ENCODE results near the gene ADAM12.

Gene ADAM12

DNA sequence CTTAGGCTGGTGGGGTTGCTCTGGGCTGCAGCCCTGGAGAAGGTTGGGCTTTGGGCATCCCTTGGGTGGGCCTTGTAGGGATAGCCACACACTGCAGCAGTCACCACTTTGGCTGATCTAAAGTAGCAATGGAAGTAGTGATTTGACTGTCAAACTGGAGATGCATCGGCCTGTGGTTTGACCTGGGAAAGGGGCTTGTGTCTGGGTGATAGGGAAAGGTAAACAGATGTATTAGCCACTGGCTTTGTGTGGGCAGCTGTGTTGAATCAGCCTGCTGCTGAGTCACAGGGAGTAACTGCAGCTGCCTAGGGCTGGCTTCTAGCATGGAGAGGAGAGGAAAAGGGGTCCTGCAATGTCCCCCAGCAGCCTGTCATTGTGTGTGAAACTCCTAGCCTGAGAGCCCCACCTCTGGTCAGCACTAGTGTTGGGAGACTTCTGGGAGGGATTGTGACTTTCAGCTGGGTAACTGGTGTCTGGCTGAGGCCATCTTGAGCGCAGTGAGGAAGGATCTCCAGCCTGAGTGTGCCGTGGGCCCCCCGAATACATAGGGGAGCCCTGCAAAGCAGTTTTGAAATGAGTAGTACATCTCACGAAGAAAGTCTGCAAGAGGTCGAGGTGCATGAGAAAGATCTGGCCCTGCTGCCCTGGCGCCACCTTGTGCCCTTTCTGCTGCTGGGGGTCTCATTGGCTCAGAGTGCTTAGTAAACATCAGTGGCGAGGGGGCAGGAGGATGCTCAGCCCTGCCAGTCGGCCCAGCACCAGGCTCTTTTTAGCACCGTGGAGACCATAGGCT lies 374.6 kb downstream of the ADAM12 start:
- peak; percentile 35 for DNase-seq (ENCODE audit: low read depth)

DNA sequence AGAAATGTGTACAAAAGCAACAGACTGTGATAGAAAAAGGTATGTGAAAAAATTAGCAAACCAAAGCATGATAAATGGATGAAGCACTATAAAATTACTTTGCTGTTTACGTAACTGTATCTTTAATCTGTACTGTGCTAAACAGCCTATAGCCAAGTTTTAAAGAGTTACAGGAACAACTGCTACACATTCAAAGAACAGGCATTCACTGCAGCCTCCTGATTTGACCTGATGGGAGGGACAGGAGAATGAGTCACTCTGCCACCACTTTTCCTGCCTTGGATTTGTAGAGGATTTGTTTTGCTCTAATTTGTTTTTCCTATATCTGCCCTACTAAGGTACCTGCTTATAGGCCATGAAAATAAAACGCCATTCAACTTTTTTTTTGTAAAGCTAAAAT lies 375.8 kb downstream of the ADAM12 start:
- DNase-seq (ENCODE audit: low read depth): no peak

DNA sequence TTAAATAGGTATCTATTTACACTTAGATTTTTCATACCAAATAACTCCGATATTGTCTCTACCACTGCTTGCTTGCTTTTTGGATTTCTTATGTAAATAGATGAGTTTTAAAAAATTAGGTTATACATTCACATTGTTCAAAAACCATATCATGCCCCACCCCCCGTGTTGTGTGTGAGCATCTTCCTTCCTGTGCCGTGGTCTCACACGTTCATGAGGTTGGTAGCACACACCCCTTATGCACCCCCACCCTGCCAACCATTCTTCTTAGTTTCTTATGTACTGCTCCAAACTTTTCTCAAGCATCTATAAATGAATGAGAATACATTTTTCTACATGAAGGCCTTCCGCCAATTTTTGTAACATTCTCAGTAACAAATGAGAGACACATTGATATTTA lies 376.3 kb downstream of the ADAM12 start:
- no peak for DNase-seq (ENCODE audit: low read depth)

DNA sequence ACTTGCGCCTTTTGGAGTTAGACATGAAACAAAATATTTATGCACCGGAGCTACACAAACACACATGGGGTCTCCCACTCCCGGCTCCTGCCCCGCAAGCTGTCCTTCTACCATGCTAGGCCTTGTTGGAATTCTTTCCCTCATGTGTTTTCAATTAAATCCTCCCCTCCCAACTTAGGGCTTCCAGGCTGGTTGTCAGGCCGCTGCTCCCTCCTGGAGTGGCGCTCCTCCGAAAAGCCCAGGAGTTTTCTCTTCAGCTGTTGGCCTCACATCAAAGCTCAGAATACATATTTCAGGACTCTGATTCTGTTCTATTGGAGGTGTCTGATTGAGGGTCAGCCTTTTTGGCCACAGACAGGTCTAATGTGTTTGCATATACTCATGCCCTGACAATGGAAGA lies 378.6 kb downstream of the ADAM12 start:
- DNase-seq (ENCODE audit: low read depth): no peak

DNA sequence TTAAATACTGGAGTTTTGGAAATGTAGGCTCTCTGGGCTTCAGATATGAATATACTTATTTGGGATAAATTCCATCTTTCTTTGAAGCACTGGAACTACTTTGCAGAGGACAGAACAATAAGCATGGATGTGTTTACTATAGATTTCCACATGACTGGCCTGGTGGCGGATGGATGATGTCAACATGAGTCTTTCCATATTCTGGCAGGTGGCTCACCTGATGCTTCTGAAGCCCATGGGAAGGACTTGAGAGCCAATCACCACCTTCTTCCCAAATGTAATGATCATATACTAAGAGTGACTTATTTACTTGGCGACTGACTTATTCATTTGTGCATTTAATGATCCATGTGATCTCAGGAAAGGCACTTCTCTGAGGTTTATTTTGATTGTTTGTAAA lies 381.4 kb downstream of the ADAM12 start:
- no peak for DNase-seq (ENCODE audit: low read depth)

DNA sequence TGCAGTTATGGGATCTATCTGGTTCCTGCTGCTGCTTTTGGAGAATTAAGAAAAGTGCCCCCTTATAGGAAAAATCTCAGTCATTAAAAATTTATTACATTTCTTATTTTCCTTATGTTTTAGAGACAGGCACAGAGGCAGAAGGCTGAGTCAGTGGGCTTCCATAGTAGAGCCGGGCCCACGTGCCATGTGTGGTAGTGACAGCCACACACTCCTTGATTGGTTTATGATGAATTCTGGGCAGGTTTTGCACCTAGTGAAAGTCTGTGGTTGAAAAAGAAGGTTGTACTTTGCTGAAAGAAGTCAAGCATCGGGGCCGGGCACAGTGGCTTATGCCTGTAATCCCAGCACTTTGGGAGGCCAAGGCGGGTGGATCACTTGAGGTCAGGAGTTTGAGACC lies 382.0 kb downstream of the ADAM12 start:
- no peak for DNase-seq (ENCODE audit: low read depth)

DNA sequence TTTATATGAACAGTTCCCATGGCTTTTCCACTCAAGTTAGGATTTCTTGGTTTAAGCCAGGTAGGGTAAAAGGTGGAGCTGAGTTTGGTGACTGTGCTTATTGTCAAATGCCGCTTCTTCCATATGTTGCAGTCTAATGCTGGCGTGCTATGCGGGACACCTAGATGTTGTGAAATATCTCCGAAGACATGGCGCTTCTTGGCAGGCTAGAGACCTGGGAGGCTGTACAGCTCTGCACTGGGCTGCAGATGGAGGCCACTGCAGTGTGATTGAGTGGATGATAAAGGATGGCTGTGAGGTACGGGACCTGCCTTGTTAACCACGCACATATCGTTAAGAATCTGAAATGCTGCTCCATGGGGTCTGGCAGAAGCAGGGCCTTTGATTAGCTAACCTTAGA lies 383.5 kb downstream of the ADAM12 start:
- DNase-seq (ENCODE audit: low read depth): no peak

DNA sequence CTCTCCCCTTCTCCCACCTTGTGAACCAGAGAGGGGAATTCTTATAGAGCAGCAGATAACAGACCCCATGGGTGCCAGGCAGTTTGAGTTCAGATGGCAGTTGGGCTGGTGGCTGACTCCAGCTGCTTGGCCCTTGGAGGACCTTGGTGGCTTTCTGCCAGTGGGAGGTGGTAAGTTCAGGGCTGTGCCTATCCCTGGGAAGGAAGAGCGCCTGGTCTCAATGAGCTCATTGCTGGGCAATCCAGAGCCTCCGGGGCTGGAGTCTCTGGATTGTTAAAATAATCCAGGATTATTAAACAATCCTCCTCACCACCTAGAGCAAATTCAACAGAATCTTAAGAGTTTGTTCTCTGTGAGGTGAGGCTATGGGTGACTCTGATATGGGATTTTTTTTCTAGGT lies 386.7 kb downstream of the ADAM12 start:
- DNase-seq (ENCODE audit: low read depth): no peak

DNA sequence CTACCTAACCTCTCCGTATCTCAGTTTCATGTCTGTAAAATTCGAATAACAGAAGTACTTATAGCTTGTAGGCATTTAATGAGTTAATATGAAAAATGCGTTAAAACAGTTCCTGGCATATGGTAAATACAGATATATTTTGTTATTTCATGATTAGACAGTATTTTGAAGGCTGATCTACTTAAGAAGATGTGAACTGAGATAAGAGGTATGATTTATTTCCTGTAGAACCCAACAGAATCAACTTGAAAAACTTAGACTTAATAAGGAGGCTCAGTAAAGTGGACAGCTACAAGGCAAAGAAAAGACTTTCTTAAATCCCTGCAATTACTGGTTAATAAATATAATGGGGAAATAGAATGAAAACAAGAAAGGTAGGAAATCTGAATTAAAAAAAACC lies 388.6 kb downstream of the ADAM12 start:
- no peak for DNase-seq (ENCODE audit: low read depth)

DNA sequence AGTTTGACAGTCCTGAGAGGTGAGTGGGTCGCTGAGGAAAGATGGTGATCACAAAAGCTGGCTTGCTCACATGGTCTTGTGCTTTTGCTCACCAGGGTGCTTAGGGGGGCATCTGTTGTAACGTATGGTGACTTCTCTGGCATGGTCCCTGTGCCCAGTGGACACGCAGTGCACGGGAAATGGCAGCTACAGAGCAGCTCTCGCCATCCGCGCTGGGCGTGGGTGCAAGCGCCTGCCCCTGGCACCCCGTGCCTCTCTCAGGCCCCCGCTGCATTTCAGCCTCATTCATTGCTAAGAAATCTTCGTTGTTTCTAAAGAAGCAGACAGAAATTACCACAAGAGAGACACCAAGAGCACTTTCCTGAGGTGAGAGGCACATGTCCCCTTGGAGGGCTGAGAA lies 390.7 kb downstream of the ADAM12 start:
- DNase-seq (ENCODE audit: low read depth): no peak

DNA sequence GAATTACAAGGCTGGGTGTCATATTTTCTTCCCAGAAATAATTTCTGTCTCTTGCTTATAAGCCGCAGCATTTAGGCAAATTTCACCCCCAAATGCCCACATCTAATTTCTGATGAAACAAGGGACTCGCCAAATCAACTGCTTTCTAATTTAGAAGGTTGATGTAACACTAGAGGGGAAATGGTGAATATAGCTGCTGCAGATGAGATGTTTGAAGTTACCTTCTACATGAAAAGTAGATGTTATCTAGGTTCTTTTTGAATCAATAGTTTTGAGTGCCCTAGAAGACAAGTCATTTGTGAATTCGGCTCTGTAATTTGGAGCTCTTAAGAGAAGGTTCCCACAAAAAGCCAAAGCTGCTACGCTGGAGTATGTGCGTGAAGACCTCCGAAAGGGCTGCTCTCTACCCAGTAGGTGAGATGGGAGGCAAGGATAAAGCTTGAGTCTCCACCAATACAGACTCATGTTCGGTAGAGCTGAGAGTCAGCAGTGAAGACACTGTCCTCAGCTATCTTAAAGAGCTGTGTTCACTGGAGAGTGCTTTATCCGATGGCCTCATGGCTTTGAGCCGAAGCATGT lies 392.5 kb downstream of the ADAM12 start:
- DNase-seq (ENCODE audit: low read depth): no peak

DNA sequence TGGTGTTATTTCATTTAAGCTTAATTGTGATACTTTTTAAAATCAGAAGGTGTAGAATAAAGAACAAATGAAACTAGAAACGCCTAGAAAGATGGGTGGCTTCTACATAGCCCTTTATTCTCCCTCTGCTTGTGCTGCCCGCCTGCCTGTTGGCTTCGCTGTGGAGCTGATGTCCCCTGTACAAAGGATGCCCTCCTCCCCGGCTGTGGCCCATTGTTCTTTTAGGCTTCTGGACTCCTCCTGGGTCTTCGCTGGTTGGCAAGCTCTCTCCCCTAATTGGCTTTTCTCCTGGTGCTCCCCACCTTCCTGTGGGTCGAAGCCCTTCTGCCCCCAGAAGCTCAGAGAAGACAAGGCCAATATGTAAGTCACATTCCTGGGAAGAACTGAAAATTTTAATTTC lies 393.7 kb downstream of the ADAM12 start:
- no peak for DNase-seq (ENCODE audit: low read depth)

DNA sequence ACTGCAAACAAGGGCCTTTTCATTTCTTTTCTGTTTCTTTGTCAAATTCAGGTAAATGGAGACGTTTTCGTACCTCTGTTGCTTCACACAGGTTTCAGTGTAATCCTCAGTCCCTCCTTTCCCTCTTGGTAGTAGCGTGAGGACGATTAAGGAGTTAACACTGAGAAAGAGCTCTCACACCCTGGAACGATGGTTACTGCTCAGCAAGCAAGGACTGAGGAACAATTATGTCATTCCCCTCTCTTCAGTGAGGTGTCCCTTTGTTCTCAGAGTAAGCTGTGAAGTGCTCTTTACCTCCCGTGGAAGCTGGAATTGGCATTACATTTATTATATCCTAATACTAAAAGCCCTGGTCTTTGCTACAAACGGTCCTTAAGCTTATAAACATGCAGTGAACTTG lies 396.0 kb downstream of the ADAM12 start:
- DNase-seq (ENCODE audit: low read depth): no peak

DNA sequence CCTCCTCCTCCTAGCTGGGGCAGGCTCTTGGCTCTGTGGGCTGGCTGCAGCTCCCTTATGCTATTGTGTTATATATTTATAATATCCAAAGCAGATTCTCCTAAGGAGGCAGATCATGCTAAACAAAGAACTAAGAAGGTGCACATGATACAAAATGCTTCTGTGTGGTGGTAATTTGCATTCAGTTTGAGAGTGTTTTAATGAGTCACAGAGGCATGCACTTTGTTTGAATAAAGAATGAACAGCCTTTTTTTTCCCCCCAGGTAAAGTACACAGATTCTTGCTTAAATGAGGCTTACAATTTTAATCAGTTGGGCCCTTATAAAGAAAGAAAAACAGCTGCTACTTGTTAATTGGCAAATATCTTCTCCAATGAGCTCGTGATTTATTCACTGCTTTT lies 396.9 kb downstream of the ADAM12 start:
- DNase-seq (ENCODE audit: low read depth): no peak

DNA sequence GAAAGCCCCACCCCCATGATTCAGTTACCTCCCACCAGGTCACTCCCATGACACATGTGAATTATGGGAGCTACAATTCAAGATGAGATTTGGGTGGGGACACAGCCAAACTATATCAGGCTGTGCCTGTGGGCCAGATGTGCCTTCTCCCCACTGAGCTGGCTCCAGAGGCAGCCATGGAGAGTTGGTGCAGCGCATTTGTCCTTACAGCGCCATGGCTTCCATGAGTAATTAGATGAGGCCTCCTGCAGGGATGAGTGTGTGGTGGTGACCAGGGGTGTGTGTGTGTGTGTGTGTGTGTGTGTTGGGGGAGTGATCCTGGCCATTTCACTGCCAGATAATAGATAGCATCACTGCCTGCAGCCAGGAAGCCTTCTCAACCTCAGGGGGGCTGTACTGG lies 397.3 kb downstream of the ADAM12 start:
- no peak for DNase-seq (ENCODE audit: low read depth)

DNA sequence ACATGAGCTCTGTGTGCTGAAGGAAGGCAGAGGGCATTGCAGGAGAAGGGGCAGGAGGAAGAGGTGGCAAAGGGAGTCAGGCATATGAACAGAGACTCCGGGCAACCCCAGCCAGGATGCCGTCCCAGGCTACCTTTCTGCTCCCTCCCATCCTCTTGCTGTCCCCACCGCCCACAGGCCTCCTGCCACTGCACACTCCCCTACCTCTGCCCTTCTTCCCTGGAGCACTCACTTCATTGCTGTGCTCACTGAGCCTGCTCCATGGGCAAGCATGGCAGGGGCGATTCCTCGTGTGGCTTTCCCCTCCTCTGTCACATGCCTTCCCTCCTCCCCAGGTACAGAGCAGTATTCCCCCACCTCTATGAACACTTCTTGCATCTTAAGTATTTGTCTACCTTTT lies 398.5 kb downstream of the ADAM12 start:
- no peak for DNase-seq (ENCODE audit: low read depth)

DNA sequence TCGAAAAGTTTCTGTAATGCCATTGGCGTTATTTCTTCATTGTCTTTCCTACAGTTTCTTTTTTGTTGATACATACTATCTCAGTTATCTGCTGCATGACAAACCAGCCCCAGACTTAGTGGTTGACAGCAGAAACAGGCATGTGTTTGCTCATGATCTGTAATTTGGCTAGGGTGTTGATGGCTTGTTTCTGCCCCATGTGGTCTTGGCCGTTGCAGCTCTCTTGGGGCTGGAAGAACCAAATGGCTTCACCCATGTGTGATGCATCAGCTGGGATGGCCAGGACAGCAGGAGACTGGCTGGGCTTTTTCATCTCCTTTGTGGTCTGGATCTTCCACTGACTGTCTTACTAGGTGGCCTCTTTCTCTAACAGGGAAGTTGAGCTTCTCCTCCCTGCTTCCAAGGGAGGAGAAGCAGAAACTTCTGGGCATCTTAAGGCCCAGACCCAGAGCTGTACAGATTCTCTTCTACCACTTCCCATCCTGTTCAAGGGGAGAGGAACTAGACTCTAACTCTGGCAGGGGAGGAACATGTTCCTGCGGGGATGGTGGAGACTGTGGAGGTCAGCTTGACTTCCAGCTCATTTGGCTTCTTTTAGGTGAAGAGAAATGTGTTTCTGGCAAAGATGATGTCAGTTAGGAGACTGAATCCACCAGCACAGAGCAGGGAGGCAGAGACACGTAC lies 402.6 kb downstream of the ADAM12 start:
- no peak for DNase-seq (ENCODE audit: low read depth)

DNA sequence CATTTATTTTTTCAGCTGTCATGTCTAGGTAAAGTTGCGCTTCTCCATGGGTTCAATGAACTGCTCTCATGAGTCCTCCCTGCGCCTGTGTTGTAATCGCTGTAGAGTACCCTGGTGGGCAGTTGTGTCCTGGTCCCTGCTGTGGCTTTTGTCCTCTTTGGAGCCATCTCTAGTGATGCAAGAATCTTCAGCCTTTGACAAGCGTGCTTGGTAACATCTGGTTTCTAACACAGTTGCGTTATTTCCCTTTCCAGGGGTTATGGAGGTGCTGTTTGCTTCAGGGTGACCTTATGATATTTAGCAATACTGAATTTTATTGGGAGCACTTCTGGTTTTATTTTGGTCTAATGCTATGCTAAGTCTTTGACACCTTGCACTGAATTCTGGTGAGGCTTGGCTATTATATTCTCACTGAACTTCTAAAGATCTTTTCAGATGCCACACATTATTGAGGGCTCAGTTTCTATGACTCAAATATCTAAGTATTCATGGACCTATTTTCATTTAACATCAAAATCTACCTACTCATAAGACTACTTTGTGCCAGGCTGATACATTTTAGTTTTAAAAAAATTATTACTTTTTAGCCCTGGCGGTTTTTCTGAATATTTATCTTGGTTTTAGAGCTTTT lies 403.3 kb downstream of the ADAM12 start:
- DNase-seq (ENCODE audit: low read depth): no peak

DNA sequence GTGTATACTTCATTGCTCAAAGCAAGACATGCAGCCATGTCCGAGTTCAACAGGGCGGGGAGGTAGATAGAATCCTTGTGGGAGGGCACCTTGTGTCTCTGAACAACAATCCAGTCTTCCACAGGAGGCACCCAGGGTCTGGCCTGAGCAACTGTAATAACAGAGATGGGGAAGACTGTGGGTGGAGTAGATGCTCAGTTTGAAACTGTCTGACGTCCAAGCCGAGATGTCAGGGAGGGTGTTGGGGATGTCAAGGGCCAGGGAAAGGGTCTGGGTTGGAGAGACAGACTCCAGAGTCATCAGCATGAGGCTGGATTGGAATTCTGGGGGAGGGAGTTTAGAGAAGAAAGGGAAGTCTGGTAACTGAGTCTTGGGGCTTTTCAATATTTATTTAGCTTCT lies 403.9 kb downstream of the ADAM12 start:
- no peak for DNase-seq (ENCODE audit: low read depth)

DNA sequence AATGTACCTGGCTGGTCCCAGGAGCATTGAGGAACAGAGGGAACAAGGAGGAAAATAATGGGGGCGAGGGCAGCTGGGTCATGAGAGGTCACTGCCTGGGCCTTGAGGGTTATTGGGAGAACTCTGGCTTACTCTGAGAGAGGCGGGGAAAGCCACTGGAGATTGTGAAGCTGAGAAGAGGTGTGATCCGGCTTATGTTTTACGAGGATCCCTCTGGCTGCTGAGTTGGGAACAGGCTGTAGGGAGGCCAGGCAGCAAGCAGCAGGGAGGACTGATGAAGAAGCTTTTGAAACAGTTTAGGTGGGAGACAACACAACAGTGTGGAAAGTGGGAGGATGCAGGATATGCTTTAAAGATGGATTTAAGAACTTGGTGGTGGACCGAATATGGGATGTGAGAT lies 404.6 kb downstream of the ADAM12 start:
- DNase-seq (ENCODE audit: low read depth): no peak

DNA sequence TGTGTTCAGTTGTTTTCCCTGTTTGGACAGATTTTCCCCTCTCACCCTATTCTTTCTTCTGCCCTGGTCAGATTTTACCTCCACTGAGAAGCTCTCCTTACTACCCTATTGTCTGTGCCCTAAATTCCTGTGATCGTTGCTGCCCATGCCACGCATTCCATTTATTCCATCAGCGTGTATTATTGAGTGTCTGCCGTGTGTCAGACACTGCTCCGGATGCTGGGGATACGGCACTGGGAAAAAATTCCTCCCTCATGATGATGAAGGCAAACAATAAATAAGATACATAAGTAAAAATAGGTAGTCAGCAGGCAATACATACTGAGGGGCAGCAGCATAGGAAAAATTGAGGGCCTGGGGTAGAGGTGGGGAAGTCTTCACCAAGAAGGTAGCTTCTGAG lies 405.1 kb downstream of the ADAM12 start:
- no peak for DNase-seq (ENCODE audit: low read depth)

DNA sequence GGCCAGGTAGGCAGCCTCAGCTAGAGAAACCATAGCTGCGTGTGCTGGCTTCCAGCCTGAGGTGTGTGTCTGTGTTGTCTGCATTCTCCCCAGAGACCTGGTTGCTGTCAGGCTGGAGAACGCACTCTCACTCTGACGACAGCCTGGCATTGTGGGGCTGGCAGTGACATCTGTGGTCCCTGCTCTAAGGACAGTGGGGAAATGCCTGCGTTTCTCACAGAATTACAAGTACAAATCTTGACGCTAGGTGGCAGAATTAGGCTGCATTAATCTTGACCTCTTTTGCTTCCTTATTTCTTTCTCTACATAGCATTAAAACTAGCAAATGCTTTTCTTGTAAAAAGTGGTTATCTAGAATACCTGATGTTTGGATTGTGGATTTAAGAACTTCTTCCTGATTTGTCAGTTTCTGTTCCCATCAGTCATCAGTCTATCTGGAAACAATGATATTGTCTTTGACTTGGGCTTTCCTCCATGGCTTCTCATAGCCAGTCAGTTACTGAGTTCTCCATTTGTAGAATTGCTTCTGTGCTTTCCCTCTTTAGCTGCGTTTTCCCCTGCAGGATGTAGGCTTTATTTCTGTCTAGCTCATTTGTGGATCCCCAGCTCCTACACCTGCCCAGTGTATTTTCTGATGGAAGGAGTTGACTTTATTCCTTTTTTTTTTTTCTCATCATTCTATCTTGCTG lies 405.9 kb downstream of the ADAM12 start:
- DNase-seq (ENCODE audit: low read depth): peak; percentile 55
